GM12878 (cell line): Measurements from ENCODE around the gene ARHGEF11.

Experiments used
- CTCF ChIP-seq, 3 experiments: IDR thresholded peaks in 2 of 3; conservative IDR thresholded peaks in 1 of 3; 2 replicates each; pipeline ENCODE4 v1.5.1; 2011; ENCODE audit warnings: low read depth in 3 of 3, low read length in 3 of 3, mild to moderate bottlenecking in 3 of 3, control low read depth in 2 of 3, moderate library complexity in 2 of 3, inconsistent platforms in 1 of 3, mixed read lengths in 1 of 3; ENCODE audit not compliant: control insufficient read depth in 2 of 3, insufficient read depth in 1 of 3; ENCODE audit errors: extremely low read depth in 1 of 3
- SP1 ChIP-seq: IDR thresholded peaks from one replicate; pipeline ENCODE4 v1.6.1; 2011; ENCODE audit warnings: low read depth, low read length

GRCh38 chr1:156926175-156926574 lies 119.4 kb downstream of the ARHGEF11 start:
- TF ChIP-seq SP1 (no peak), CTCF (IDR thresholded peaks at IDR 0.05 in 2 of 3, conservative IDR thresholded peaks at IDR 0.05 in 1 of 3; ENCODE audit: control insufficient read depth in 2 of 3, extremely low read depth in 1 of 3, insufficient read depth in 1 of 3, low read depth in 3 of 3, low read length in 3 of 3) (no peak)
